ENCODE results near the gene KIF2C.
"Not testable (repeated sequence)": the region's sequence is repeated elsewhere in the genome, so short reads cannot be mapped to it uniquely, and the experiment has no call there.

Gene KIF2C

DNA sequence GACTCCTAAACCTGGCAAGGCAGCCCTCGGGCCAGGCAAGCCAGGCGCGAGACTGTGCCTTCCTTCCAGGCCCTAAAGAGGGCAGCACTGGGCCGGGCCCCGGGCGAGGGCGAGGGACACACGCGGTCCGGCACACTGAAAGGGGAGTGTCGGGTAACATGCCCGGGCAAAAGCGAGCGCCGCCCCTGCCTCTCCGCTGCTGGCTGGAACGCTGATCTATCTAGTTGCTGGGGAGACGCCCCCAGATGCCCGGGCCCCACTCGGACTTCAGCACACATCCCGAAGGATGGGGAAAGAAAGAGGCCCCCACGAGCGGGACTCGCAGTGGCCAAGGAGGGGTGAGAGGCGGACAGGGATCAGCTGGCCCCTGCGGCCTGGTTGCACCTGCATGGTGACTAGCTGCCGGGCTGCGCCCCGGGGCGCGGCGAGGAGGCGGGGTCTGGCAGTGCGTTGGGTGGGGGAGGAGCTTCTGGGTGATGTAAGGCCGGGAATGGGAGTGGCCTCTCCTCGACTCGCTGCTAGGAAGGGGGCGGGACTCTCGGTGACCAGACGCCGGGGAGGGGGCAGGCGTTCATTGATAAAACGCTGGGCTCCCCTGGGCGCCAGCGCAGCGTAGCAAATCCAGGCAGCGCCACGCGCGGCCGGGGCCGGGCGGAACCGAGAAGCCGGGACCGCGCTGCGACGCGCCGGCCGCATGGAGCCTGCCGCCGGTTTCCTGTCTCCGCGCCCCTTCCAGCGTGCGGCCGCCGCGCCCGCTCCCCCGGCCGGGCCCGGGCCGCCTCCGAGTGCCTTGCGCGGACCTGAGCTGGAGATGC, 60.3 kb downstream of the KIF2C start, which contains the start of gene PLK3:
PLK3 (plus strand) TSS at position 608 of the 815 bp plus-strand sequence; CDS start at position 695, 87 bp downstream.
- peak; percentile 98 for DNase-seq

DNA sequence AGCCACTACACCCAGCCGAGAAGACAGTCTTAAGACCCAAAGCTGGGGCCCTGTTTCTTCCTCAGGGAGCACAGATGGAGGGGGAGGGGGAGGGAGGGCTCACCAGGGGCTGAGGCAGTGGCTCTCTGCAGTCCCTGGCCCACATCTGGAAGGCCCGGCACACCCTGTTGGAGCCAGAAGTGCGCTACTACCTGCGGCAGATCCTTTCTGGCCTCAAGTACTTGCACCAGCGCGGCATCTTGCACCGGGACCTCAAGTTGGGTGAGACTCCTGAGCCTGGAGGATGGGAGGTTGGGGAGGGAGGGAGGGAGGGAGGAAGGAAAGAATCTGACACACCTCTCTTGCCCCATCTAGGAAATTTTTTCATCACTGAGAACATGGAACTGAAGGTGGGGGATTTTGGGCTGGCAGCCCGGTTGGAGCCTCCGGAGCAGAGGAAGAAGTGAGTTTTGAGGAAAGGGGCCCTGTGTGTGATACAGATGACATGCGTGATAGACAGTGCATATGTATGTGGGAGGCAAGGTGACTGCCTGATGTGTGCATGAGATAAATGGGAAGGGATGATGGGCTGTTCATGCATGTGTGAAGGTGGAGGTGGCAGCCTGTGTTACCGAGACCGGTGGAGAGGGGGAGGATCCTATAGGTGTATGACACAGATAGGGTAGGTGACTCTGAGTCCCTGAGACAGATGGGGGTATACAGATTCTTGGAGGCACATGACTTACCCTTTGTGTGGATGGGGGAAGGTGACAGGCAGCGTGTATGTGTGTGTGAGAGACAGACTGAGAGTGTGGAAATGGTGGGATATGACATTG, 62.1 kb downstream of the KIF2C start:
- DNase-seq = no peak

DNA sequence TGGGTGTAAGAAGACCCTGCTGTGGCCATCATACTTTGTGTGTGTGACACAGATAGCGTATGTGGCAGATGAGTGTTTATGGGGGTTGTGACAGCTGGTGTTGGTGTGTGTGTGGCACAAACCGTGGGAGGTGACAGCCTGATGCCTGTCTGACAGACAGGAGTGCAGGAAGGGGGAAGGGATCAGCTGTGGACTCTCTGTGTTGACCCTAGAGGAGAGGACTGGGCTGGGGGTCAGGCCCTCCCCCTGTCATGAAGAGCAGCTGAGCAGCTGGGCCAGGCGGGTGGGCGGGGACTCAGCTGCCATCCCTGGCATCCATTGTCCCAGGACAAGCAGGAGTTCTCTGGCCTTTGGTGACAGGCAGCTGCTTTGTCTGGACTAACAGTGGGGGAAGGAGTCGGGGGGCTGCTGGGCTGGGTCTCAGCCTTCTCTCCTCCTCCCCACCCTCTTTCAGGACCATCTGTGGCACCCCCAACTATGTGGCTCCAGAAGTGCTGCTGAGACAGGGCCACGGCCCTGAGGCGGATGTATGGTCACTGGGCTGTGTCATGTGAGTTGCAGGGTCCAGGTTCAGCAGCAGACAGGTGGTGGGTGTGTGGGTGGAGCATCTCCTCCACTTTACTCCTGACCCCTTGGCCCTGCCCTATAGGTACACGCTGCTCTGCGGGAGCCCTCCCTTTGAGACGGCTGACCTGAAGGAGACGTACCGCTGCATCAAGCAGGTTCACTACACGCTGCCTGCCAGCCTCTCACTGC, 62.8 kb downstream of the KIF2C start:
- no peak for DNase-seq

DNA sequence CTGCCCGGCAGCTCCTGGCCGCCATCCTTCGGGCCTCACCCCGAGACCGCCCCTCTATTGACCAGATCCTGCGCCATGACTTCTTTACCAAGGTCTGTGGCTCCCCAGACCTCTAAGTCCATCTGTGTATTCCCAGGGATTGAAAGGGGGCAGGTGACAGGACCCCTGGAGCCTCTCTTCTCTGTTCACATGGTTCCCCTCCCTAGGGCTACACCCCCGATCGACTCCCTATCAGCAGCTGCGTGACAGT, 63.4 kb downstream of the KIF2C start:
- no peak for DNase-seq

DNA sequence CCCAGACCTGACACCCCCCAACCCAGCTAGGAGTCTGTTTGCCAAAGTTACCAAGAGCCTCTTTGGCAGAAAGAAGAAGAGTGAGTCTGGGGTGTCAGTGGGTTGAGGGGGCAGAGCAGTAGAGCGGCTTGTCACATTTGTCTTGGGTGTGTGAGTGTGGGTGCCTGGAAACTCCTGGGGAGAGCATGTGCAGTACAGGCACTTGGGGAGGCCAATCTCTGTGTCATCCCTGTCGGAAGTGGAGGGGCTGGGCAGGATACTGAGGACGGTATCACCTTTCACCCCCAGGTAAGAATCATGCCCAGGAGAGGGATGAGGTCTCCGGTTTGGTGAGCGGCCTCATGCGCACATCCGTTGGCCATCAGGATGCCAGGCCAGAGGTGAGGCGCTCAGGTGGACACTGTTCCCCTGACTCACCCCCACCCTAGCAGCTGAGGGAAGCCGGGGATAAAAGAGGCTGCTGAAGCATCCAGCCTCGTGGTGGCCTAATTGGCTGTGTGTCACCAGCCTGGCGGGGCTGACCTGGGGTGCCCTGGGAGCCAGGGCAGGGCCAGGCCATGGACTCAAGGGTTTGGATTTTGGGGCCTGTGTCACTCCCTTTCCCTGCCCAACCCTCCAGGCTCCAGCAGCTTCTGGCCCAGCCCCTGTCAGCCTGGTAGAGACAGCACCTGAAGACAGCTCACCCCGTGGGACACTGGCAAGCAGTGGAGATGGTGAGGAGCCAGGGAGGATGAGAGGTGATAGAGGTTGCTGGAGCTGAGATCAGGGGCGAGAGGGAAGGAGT, 63.9 kb downstream of the KIF2C start:
- no peak for DNase-seq

DNA sequence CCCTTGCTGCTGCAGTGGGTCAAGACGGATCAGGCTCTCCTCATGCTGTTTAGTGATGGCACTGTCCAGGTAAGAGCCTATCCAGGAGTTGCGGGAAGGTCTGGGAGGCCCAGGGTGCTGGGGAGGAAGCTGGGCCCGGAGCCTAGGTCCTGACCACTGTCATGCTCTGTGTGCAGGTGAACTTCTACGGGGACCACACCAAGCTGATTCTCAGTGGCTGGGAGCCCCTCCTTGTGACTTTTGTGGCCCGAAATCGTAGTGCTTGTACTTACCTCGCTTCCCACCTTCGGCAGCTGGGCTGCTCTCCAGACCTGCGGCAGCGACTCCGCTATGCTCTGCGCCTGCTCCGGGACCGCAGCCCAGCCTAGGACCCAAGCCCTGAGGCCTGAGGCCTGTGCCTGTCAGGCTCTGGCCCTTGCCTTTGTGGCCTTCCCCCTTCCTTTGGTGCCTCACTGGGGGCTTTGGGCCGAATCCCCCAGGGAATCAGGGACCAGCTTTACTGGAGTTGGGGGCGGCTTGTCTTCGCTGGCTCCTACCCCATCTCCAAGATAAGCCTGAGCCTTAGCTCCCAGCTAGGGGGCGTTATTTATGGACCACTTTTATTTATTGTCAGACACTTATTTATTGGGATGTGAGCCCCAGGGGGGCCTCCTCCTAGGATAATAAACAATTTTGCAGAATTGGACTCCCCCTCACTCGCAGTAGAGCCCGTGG, 65.8 kb downstream of the KIF2C start:
- no peak for DNase-seq

DNA sequence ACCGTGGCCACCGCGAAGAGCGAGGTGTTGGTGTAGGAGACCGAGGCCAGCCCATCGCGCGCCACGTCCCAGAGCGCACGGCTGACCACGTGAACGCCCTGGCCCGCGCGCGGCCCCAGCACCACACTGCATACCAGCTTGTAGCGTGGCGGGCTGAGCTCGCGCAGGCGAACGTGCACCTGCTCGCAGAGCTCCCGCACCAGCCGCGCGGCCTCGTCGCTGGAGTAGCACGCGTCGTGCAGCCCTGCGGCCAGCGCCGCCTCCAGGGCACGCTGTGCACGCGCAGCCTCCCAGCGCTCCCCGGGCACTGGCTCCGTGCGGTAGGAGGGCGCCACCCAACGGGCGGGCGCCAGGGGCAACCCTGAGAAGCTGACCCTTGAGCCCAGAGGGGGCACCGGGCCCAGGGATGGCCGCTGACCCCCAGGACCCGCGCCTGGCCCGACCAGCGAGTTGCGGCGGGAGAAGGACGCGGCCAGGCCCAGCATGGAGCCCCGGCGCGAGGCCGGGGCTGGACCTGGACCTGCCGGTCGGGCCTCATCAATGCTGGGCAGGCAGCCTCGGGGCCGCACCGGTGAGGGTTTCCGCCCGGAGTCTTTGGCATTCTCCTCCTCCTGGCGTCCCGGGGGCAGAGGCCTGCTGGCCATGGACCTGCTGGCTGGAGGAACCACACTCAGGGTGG, 66.5 kb downstream of the KIF2C start:
- DNase-seq = no peak

DNA sequence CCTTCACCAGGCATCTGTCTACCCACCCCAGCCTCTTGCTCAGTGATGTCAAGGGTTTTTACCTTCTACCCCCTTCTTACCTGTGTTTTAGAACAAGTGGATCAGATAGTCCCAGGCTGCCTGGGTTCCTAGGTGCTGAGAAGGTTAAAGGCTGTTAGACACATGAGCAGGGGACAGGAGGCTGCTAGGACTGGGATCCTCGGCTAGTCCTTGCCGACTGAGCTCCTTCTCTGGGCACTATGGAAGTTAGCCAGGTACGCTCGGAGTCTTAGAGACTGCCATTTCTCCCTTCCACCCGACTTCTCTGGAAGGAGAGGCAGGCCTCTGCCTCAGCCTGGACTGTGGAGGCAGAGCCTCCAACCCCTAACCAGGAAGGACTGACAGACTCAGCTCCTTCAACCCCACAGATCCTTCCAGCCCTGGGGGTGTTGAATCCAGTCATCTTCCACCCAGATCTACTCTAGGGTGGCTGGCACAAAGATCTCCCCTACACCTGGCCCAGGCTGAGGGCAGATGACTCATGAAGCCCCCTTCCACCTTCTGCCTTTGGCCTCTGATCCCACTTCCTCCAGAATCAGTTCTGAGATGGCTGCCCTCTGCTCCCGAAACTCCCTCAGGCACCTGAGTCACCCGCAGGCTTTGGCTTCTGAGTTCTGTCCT, 67.2 kb downstream of the KIF2C start, which contains the start of gene DYNLT4:
DYNLT4 (minus strand) TSS at position 648 of the 660 bp plus-strand sequence. CDS start 683 bp downstream, outside the sequence.
- DNase-seq = no peak

DNA sequence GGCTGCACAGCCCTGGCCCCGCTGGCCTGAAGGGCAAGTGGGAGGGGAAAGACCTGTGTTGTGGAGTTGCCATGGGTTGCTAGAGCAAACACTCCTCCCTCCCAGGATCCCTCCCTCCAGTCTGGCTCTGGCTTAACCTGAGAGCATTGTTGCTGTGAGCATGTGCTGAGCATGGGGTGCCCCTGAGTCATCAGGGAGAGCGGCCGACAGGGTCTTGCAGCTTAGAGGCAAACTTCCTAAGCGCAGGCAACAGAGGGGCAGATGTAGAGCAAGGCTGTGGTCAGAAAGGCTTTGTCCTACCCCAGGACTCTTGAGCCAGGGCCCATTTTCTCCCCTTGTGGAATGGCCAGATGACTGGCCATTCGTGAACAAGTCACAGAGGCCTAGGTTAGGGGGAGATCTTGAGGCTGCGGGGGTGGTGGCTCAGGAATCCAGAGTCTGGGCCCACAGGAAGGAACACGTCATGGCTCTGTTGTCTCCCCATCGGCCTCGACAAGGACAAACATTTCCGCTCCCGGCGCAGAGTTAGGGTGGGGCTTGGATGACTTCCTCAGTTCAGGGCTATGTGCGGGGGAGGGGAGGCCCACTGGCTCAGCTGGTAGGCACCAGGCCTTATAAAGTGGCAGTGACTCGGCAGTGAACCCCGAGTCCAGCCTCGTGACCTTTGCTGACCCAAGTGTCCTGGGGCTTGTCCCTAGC, 67.9 kb downstream of the KIF2C start:
- DNase-seq = no peak

DNA sequence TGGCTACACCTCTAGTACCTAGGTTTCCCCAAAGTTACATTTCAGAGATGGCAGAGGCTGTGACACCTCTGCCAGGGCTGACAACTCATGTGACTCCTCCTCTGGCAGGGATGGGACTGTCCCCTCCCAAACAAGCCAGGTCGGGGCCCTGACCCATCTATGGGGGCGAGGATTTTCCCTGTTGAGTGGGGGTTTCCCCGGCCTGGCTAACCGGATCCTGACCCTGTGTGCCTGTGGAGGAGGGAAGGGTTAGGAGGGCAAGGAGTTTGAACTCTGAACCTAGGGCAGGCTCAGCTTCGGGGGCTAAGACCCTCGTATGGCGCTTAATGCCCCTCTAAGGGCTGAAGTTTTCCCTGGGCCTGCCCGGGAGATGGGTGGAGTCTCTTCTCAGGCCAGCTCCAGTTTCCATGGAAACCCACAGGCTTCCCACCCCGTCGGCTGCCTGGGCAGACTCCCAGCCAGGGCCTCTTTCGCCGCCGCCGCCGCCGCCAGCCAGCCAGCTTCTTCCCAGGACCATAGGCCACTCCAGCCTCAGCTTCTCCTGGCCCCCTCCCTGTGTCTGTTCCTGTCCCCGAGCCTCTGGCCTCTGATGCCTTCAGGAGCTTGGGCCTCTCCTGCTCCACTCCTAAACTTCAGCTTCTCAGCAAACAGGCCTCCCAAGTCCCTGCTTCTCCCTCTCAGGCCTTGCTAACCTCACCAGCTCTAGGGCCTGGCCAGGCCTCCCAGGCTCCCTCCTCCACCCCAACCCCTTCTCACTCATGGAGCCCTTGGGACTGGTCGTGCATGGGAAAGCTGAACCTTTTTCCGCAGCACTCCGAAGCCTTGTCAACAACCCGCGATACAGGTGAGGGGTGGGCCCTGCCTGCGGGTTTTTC, 68.7 kb downstream of the KIF2C start, which contains the start of gene BTBD19:
BTBD19 (plus strand) TSS at position 461 of the 875 bp plus-strand sequence; CDS start at position 759, 298 bp downstream.
- no peak for DNase-seq

DNA sequence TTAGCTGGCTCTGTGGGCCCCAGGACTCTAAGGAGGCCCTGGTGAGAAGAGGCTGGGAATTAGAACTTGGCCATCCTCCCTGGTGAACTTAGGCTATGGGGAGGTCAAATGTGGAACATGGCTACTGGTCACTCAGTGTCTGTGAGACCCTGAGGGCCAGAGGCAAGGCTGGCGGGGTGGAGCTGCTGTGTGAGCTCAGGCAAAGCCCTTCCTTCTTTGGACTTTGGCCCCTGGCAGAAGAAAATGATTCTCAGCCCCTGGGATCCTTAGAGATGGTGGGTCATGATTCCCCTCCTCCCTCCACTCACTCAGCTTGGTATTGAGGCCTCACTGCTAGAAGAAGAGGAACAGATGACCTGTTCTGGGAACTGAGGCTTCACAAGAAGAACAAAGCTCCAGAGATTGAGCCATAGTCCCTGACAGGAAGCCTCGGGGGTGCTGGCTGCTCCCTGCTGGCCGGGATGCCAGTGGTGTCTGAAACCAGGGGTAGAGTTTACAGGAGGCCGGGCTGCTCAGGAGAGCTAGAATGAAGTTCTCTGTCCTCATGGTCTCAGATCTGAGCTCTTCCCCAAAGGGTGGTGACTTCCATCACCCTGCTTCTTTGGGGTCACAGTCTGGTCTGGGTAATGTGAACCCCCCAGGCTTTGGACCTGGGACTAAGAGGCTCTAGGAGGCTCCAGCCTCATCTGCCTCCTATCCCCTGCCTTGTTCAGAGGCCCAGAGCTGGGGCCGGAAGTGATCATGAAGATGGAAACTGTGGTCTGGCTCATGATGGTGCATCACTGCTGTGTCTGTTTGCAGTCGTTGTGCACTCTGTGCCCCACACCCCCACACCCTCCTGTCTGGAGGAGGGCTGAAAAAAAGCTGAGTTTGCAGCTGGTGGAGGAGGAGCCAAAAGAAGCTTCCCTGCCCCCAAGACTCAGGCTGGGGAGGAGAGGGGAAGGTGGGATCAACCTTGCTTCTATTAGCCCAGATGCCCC, 69.6 kb downstream of the KIF2C start:
- no peak for DNase-seq

DNA sequence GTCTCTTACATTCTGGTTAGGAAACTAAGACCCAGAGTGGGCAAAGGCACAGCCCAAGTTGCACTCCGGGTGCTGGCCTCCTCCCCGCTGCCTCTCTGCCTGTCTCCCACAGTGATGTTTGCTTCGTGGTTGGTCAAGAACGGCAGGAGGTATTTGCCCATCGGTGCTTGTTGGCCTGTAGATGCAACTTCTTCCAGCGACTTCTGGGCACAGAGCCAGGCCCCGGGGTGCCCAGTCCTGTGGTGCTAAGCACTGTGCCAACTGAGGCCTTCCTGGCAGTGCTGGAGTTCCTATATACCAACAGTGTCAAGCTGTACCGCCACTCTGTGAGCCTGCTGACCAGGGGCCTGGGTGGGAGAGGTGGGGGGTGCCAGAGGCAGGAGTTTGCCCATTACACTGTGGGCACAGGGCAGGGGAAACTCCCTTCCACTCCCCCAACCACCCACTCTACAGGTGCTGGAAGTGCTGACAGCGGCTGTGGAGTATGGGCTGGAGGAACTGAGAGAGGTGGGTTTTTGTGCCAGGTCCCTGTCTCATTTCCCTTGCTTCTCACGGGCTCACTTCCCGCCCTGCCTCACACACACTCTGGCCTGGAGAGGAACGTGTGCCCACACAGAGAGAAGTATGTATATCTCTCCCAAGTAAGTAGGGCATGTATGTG, 70.6 kb downstream of the KIF2C start:
- no peak for DNase-seq

DNA sequence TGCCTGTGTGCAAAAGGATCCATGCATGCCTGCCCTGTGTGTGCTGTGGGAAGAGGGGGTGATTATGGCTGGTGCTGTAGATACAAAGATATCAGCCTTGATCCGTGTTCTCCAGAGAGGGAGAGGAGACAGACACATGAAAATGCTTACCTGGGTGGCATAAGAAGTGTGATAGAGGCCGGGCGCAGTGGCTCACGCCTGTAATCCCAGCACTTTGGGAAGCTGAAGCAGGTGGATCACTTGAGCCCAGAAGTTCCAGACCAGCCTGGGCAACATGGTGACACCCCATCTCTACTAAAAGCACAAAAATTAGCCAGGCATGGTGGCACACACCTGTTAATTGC, 71.1 kb downstream of the KIF2C start:
- not testable (repeated sequence) for DNase-seq

DNA sequence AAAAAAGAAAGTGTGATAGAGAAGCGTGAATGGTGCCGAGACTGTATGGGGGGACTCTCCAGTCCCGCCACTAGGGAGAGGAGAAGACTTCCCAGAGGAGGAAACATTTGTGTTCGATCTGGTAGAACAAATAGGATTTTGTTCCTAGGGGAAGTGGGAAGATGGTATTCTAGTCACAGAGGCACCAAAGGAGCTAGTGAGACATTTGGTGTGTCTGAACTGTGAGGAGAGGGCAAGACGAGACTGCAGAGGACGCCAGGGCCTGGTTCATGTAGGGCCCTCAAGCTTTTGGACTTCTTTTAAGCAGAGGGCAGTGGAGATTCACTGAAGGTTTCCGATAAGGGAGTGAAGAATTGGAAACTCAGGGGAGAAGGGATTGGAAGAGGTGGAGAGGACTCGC, 71.6 kb downstream of the KIF2C start:
- no peak for DNase-seq

DNA sequence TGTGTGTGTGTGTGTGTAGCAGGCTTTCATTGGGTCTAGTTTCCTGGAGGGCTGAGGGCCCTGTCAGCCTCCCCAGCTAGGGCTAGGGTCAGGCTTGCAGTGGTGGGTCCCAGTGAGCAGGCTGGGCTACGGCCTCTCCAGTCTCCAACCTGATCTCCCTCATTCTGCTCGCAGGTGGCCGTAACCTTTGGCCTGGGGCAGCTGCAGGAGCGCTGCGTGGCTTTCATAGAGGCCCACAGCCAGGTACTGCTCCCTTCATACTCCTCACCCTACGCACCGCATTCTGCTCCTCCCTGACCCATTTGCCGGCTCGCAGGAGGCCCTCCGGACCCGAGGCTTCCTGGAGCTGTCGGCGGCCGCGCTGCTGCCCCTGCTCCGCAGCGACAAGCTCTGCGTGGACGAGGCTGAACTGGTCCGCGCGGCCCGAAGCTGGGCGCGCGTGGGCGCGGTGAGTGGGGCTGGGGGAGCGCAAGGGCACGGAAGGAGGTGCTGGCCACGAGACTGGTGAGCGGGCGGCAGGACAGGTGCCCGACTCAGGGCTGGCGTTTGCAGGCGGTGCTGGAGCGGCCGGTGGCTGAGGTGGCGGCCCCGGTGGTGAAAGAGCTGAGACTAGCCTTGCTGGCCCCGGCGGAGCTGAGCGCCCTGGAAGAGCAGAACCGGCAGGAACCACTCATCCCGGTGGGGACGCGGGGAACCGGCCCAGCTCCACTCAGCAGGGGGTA, 73.3 kb downstream of the KIF2C start:
- no peak for DNase-seq

DNA sequence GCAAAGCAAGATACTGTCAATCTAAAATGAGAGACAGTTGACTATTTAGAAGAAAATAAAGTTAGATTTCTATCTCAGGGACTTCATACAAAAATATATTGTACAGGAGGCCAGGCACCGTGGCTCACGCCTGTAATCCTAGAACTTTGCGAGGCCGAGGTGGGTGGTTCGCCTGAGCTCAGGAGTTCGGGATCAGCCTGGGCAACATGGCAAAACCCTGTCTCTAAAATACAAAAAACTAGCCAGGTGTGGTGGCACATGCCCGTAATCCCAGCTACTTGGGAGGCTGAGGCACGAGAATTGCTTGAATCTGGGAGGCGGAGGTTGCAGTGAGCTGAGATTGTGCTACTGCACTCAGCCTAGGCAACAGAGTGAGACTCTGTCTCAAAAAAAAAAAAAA, 76.3 kb downstream of the KIF2C start:
- DNase-seq = not testable (repeated sequence)

DNA sequence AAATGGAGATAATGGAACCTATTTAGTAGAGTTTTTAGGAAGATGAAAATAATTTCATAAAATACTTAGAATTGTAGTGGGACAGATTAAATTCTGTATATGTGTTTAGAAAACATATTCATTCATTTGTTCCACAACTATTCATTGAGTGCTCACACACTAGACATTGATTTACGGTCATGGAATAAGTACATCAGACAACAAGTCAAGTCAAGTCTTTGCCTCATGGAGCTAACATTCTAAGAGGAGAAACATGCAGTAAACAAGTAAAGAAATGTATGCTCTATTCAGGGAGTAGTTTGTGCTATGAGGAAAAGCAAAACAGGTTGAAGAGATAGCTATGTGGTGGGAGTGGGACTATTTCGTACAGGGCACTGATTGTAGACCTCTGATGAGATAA, 77.7 kb downstream of the KIF2C start:
- no peak for DNase-seq

Measured in NCI-H1105 (cell line).